Measurements from ENCODE around the gene RAD51D.

RAD51D gene

GRCh38 chr17:35065880-35066279, 53.8 kb downstream of the RAD51D start:
- TF ChIP-seq, protein P1, sequence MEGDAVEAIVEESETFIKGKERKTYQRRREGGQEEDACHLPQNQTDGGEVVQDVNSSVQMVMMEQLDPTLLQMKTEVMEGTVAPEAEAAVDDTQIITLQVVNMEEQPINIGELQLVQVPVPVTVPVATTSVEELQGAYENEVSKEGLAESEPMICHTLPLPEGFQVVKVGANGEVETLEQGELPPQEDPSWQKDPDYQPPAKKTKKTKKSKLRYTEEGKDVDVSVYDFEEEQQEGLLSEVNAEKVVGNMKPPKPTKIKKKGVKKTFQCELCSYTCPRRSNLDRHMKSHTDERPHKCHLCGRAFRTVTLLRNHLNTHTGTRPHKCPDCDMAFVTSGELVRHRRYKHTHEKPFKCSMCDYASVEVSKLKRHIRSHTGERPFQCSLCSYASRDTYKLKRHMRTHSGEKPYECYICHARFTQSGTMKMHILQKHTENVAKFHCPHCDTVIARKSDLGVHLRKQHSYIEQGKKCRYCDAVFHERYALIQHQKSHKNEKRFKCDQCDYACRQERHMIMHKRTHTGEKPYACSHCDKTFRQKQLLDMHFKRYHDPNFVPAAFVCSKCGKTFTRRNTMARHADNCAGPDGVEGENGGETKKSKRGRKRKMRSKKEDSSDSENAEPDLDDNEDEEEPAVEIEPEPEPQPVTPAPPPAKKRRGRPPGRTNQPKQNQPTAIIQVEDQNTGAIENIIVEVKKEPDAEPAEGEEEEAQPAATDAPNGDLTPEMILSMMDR (IDR thresholded peaks at IDR 0.05; ENCODE audit: low read depth, low read length, missing control alignments), result no peak
- in situ Hi-C loops (cut with HindIII; ENCODE audit: low pct_ligation_motif_present, low sequenced_read_pairs), result no loop called here
- DNase-seq, result no peak
- no peak overlapping the region for H3K4me3 ChIP-seq (ENCODE audit: low read depth, low read length)
- peaks cover 4% of the 10 kb centered on the region for H3K36me3 ChIP-seq (replicated peaks)
- H3K27me3 ChIP-seq (replicated peaks), result no peaks in the 10 kb centered on the region
- no peak overlapping the region for H3K27ac ChIP-seq

DNA sequence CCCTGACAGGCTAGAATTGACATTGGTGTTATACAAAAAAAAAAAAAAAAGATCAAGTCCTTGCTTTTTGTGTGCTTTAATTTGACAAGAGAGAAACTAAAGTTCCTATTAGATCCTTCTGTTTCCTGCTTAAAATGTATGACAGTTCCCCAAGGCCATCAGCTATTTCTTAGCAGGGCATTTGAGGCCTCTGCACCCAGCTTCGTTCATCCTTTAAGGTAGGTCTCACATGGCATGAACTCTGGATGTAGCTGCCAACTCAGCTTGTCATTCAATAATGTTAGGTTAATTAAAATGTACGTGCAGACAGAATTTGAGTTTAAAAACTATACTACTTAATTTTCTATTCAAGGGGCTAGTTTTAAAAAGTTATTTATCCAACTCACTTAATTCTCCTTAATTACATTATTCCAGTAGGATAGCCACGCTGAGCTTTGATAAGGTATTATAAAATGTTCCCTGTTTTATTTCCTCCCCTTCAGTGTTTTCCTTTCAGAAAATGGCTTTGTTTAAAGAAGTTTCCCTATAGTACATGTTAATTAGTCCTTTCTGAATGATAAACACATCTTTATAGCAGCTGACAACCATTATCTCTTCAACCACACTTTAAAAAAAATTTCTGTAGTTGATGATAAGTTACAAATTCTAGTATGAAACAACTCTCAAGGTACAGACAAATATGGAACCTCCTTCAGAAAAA, 55.0 kb downstream of the RAD51D start:
- TF ChIP-seq, protein P1 (IDR thresholded peaks at IDR 0.05; ENCODE audit: low read depth, low read length, missing control alignments), result no peak
- in situ Hi-C loops (cut with HindIII; ENCODE audit: low pct_ligation_motif_present, low sequenced_read_pairs), result no loop called here
- H3K27me3 ChIP-seq (replicated peaks), result no peaks in the 10 kb centered on the region
- no peak for DNase-seq
- H3K36me3 ChIP-seq (replicated peaks), result peaks cover 4% of the 10 kb centered on the region
- H3K4me3 ChIP-seq (ENCODE audit: low read depth, low read length), result no peak overlapping the region
- H3K27ac ChIP-seq, result peak overlapping the region; percentile 95

DNA sequence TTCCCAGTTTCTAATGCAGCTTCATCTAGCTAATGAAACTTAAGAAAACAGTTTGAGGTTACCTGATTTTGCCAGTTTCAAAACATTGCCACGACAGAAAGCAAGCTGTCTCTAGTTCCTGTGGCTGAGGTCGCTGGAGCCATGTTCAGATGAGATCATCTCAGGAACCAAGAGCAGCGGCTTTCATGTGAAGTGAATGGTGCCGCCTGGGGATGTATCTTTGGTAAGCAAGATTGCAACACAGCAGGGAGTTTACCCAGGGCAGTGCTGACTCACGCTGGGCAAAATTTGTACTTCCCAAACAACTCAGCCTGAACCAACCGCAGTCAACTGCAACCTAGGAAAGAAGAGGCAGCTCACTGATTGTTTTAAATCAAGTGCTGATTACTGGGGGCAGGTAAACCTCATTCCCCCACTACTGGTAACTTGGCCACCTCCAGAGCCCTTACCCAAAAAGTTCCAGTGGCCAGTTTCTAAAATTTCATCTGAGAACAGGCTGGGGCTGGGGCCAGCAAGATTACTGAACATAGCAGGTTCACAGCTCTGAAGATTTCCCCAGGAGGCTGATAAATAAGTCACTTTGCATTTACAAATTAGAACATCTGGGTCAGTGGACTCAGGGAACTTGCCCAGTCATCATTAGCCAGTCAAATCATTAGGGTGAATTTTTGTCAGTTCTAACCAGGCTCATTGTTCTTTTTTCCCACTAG, 56.0 kb downstream of the RAD51D start, which contains the start of gene RFFL:
RFFL (minus strand) TSS at position 194 of the 710 bp plus-strand sequence. CDS start 37,154 bp downstream, outside the sequence.
- Histone ChIP-seq H3K27me3 (replicated peaks) (no peaks in the 10 kb centered on the region), H3K27ac (peak within 1 kb of the TSS; percentile 95), H3K36me3 (replicated peaks) (peaks cover 4% of the 10 kb centered on the region), H3K4me3 (ENCODE audit: low read depth, low read length) (no peak within 1 kb of the TSS)
- in situ Hi-C loops (cut with HindIII; ENCODE audit: low pct_ligation_motif_present, low sequenced_read_pairs), result no loop called here
- DNase-seq, result peak; percentile 99
- TF ChIP-seq, protein P1 (IDR thresholded peaks at IDR 0.05; ENCODE audit: low read depth, low read length, missing control alignments), result no peak

DNA sequence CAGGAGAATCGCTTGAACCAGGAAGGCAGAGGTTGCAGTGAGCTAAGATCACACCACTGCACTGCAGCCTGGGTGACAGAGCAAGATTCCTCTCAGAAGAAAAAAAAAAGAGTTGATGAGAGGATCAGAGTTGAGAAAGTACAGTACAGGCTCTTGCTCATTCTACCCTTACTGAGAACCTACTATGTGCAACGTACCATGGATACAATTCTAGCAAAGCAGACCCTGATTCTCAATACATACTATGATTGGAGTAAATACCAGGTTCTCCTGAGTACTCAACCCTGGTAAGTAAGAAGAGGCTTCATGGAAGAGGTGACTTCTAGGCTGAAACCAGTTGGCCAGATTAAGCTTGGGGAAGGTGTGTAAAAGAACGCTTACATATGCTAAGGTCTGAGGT, 57.4 kb downstream of the RAD51D start:
- no peaks in the 10 kb centered on the region for H3K27me3 ChIP-seq (replicated peaks)
- no peak overlapping the region for H3K4me3 ChIP-seq (ENCODE audit: low read depth, low read length)
- TF ChIP-seq, protein P1 (IDR thresholded peaks at IDR 0.05; ENCODE audit: low read depth, low read length, missing control alignments), result no peak
- DNase-seq, result no peak
- peak overlapping the region; percentile 95 for H3K27ac ChIP-seq
- H3K36me3 ChIP-seq (replicated peaks), result peaks cover 4% of the 10 kb centered on the region
- in situ Hi-C loops (cut with HindIII; ENCODE audit: low pct_ligation_motif_present, low sequenced_read_pairs), result no loop called here

GRCh38 chr17:35057332-35057915, 62.2 kb downstream of the RAD51D start:
- peaks cover 4% of the 10 kb centered on the region for H3K36me3 ChIP-seq (replicated peaks)
- no peak for DNase-seq
- H3K4me3 ChIP-seq (ENCODE audit: low read depth, low read length), result no peak overlapping the region
- in situ Hi-C loops (cut with HindIII; ENCODE audit: low pct_ligation_motif_present, low sequenced_read_pairs), result no loop called here
- H3K27me3 ChIP-seq (replicated peaks), result no peaks in the 10 kb centered on the region
- no peak overlapping the region for H3K27ac ChIP-seq
- TF ChIP-seq, protein P1 (IDR thresholded peaks at IDR 0.05; ENCODE audit: low read depth, low read length, missing control alignments), result no peak
